ENCODE data around the gene GLP2R.

DNA sequence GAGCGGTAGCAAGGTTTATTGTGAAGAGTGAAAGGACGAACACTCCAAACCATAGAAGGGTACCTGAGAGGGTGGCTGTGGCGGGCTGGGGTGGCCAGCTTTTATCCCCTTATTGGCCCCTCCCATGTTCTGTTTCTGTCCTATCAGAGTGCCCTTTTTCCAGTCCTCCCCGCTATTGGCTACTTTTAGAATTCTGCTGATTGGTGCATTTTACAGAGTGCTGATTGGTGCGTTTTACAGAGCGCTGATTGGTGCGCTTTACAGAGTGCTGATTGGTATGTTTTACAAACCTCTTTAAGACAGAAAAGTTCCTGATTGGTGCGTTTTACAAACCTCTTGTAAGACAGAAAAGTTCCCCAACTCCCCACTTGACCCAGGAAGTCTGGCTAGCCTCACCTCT, 16.3 kb upstream of the GLP2R start:
- TF ChIP-seq, protein P1, sequence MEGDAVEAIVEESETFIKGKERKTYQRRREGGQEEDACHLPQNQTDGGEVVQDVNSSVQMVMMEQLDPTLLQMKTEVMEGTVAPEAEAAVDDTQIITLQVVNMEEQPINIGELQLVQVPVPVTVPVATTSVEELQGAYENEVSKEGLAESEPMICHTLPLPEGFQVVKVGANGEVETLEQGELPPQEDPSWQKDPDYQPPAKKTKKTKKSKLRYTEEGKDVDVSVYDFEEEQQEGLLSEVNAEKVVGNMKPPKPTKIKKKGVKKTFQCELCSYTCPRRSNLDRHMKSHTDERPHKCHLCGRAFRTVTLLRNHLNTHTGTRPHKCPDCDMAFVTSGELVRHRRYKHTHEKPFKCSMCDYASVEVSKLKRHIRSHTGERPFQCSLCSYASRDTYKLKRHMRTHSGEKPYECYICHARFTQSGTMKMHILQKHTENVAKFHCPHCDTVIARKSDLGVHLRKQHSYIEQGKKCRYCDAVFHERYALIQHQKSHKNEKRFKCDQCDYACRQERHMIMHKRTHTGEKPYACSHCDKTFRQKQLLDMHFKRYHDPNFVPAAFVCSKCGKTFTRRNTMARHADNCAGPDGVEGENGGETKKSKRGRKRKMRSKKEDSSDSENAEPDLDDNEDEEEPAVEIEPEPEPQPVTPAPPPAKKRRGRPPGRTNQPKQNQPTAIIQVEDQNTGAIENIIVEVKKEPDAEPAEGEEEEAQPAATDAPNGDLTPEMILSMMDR (conservative IDR thresholded peaks at IDR 0.05; ENCODE audit: low read depth, low read length): no peak
- TF ChIP-seq EZH2phosphoT487 (IDR thresholded peaks at IDR 0.05; ENCODE audit: borderline replicate concordance, low read length): no peak

Measured in PC-3 (cell line).